ENCODE data around the gene CACNA1F. TPM values are rescaled to one million over a fixed set of nuclear protein-coding genes. Genes with fewer than 3 reads are reported as not detected.

Gene CACNA1F
- total RNA-seq, 2 experiments from 2014 or later = 0.50 to 0.93 TPM

- H3K4me3 Mint-ChIP-seq = no peak overlapping the region
- no peak for DNase-seq
- no peaks in the 10 kb centered on the region for H3K4me1 Mint-ChIP-seq
- no peaks in the 10 kb centered on the region for H3K36me3 Mint-ChIP-seq (ENCODE audit: low read depth)
- H3K27ac Mint-ChIP-seq = no peak overlapping the region
- H3K27me3 Mint-ChIP-seq = peaks cover 2% of the 10 kb centered on the region
- no peaks in the 10 kb centered on the region for H3K9me3 Mint-ChIP-seq
- CTCF ChIA-PET = interaction anchor here (1.2 kb wide), 1 partner anchor 21 kb away, joined by 4 read pairs; no protein-coding TSS in a partner anchor
- POLR2A ChIA-PET = no interaction called here
These were observed 18.7 kb downstream of the CACNA1F start for GRCh38 chrX:49214416-49214815.

DNA sequence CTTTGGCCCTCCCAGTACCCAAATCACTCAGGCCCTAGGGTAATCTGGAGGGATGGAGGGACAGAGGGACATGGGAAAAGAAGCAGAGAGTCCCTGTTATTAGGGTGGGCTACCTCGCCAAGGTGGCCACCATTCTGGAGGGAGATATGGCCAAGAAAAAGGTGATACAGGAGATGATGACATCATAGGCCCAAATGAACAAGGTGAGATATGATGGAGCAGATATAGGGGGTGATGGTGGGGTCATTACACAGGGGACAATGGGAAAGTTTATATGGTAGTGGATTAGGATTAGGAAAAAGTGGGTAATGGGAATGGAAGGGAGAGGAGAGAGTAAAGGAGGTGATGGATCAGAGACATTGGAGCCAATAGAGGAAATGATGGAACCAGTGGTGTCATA, 20.3 kb downstream of the CACNA1F start:
- ChIA-PET POLR2A (no interaction called here), CTCF (no interaction called here)
- no peak for DNase-seq

DNA sequence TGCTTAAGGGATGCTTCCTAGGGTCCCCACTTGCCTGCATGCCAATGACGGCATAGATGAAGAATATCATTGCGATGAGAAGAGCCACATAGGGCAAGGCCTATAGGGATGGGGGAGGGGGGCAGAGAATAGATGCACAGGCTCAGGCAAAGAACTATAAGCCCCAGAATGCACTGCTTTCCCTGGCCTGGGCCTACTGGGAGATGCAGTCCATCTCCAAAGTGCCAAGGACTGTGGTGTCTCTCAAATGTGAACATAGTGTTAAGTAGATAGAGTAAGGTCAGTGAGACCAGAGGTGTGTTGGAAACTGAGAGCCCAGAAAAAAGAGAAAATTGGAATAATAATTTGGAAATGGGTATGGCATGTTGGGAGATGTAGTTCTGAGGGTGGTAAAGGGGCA, 20.9 kb downstream of the CACNA1F start:
- POLR2A ChIA-PET = no interaction called here
- peaks cover 2% of the 10 kb centered on the region for H3K27me3 Mint-ChIP-seq

More for the DNA sequence above, 20.3 kb downstream of the CACNA1F start:
- Mint-ChIP-seq H3K4me3 (no peak overlapping the region), H3K27me3 (peaks cover 2% of the 10 kb centered on the region), H3K9me3 (no peaks in the 10 kb centered on the region), H3K27ac (no peak overlapping the region), H3K36me3 (ENCODE audit: low read depth) (no peaks in the 10 kb centered on the region), H3K4me1 (no peaks in the 10 kb centered on the region)

GRCh38 chrX:49211074-49211473, 22.1 kb downstream of the CACNA1F start:
- CTCF ChIA-PET = no interaction called here
- Mint-ChIP-seq H3K4me3 (no peak overlapping the region), H3K27ac (no peak overlapping the region), H3K27me3 (peaks cover 2% of the 10 kb centered on the region), H3K36me3 (ENCODE audit: low read depth) (no peaks in the 10 kb centered on the region), H3K9me3 (no peaks in the 10 kb centered on the region), H3K4me1 (no peaks in the 10 kb centered on the region)
- POLR2A ChIA-PET = no interaction called here
- no peak for DNase-seq

More for the DNA sequence above, 20.9 kb downstream of the CACNA1F start:
- DNase-seq = no peak
- H3K4me3 Mint-ChIP-seq = no peak overlapping the region
- H3K9me3 Mint-ChIP-seq = no peaks in the 10 kb centered on the region
- no peaks in the 10 kb centered on the region for H3K4me1 Mint-ChIP-seq
- no peaks in the 10 kb centered on the region for H3K36me3 Mint-ChIP-seq (ENCODE audit: low read depth)
- CTCF ChIA-PET = no interaction called here
- H3K27ac Mint-ChIP-seq = no peak overlapping the region

DNA sequence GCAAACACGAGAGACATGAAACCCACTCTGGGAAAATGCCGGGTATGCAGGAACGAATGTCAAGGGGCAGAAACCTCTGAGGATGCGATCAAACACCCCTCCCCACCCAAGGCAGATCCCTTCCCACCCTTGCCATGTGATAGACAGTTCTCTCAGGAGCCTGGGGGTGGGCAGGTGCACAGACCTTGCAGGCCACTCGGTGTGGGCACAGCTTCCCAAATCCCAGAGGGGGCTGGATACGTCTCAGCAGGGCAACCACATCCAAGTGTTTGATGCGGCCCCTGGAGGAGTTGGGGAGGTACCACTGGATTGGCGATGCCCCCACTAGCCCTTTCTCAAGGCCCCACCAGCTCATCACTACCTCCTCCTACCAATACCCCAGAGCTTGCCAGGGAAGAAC, 22.7 kb downstream of the CACNA1F start:
- ChIA-PET POLR2A (no interaction called here), CTCF (no interaction called here)
- H3K4me3 Mint-ChIP-seq = no peak overlapping the region
- H3K4me1 Mint-ChIP-seq = no peaks in the 10 kb centered on the region
- H3K27me3 Mint-ChIP-seq = peaks cover 2% of the 10 kb centered on the region
- H3K27ac Mint-ChIP-seq = no peak overlapping the region
- no peaks in the 10 kb centered on the region for H3K36me3 Mint-ChIP-seq (ENCODE audit: low read depth)
- no peak for DNase-seq
- no peaks in the 10 kb centered on the region for H3K9me3 Mint-ChIP-seq

- no peaks in the 10 kb centered on the region for H3K4me1 Mint-ChIP-seq
- no peaks in the 10 kb centered on the region for H3K9me3 Mint-ChIP-seq
- CTCF ChIA-PET = interaction anchor here (2.8 kb wide), 1 partner anchor 17 kb away, joined by 6 read pairs; no protein-coding TSS in a partner anchor
- no peak overlapping the region for H3K4me3 Mint-ChIP-seq
- H3K36me3 Mint-ChIP-seq (ENCODE audit: low read depth) = no peaks in the 10 kb centered on the region
- H3K27ac Mint-ChIP-seq = no peak overlapping the region
- POLR2A ChIA-PET = no interaction called here
- DNase-seq = no peak
- H3K27me3 Mint-ChIP-seq = peaks cover 2% of the 10 kb centered on the region
These were observed 23.5 kb downstream of the CACNA1F start for GRCh38 chrX:49209434-49210251.

DNA sequence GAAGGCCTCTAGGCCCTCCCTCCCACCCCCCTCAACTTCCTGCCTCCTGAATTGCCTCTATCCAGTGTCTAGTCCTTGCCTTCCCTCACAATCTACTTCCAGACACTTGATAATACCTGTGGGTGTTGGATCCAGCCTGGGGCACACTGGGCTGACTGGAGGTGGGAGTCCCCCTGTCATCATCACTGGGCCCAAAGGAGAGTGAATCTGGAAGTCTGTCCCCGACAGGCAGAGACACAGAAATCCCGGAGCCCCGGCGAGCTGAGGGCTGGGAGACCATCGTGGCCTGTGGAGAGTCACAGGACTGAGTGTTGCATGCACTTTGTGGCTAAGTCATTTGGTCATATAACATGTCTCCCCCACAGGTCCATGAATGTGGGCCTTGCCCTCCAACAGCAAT, 24.7 kb downstream of the CACNA1F start:
- ChIA-PET POLR2A (no interaction called here), CTCF (interaction anchor here (2.8 kb wide), 1 partner anchor 16 kb away, joined by 6 read pairs; no protein-coding TSS in a partner anchor)
- Mint-ChIP-seq H3K27ac (no peak overlapping the region), H3K9me3 (no peaks in the 10 kb centered on the region), H3K4me3 (no peak overlapping the region), H3K27me3 (peaks cover 3% of the 10 kb centered on the region), H3K4me1 (no peaks in the 10 kb centered on the region), H3K36me3 (ENCODE audit: low read depth) (no peaks in the 10 kb centered on the region)
- no peak for DNase-seq

- ChIA-PET CTCF (no interaction called here), POLR2A (no interaction called here)
- Mint-ChIP-seq H3K4me3 (no peak overlapping the region), H3K9me3 (no peaks in the 10 kb centered on the region), H3K4me1 (peaks cover 2% of the 10 kb centered on the region), H3K27ac (no peak overlapping the region), H3K36me3 (ENCODE audit: low read depth) (no peaks in the 10 kb centered on the region), H3K27me3 (peaks cover 3% of the 10 kb centered on the region)
- no peak for DNase-seq
These were observed 26.6 kb downstream of the CACNA1F start for GRCh38 chrX:49206543-49206942.

DNA sequence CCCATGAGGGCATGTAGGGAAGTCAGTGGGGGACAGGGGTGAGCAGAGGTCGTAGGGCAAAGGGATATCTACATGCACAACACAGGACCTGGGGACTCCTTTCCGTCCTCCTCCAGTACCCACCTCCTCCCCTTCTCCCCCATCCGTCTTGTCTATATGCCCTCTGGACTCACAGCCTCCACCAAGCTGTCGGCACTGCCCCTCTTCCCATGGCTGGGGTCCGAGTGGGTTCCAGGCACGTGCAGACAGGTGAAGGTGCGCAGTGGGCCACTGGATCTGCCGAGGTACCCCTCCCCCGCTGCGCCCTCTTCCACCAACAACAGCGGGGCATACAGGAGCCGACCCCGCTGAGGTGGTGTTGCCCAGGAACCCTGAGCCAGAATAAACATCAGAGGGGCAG, 27.7 kb downstream of the CACNA1F start:
- ChIA-PET CTCF (no interaction called here), POLR2A (no interaction called here)
- H3K9me3 Mint-ChIP-seq = no peaks in the 10 kb centered on the region
- H3K27ac Mint-ChIP-seq = no peak overlapping the region
- H3K4me1 Mint-ChIP-seq = peaks cover 6% of the 10 kb centered on the region
- peaks cover 3% of the 10 kb centered on the region for H3K27me3 Mint-ChIP-seq
- no peaks in the 10 kb centered on the region for H3K36me3 Mint-ChIP-seq (ENCODE audit: low read depth)
- no peak for DNase-seq
- no peak overlapping the region for H3K4me3 Mint-ChIP-seq

DNA sequence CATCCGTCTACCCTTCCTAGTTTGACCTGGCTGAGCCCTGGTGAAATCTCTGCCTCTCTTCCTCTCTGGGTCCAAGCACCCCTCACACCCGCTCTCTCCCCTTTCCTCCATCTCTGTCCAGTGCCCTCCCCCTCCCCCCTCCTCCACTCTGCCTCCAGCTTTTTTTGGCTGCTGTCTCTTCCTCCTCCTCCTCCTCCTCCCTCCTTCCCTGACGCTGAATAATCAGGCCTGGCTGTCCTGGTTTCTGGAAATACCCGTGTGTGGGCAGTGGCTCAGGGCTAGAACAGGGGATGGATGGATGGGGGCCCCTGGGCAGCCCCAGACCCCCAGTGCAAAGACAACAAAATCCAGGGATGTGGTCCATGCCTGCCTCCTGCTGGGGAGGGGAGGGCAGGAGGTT, 28.4 kb downstream of the CACNA1F start:
- H3K27ac Mint-ChIP-seq = no peak overlapping the region
- POLR2A ChIA-PET = no interaction called here
- no peaks in the 10 kb centered on the region for H3K9me3 Mint-ChIP-seq
- no peaks in the 10 kb centered on the region for H3K36me3 Mint-ChIP-seq (ENCODE audit: low read depth)
- peaks cover 7% of the 10 kb centered on the region for H3K4me1 Mint-ChIP-seq
- CTCF ChIA-PET = no interaction called here
- H3K27me3 Mint-ChIP-seq = peaks cover 3% of the 10 kb centered on the region
- no peak for DNase-seq
- no peak overlapping the region for H3K4me3 Mint-ChIP-seq

DNA sequence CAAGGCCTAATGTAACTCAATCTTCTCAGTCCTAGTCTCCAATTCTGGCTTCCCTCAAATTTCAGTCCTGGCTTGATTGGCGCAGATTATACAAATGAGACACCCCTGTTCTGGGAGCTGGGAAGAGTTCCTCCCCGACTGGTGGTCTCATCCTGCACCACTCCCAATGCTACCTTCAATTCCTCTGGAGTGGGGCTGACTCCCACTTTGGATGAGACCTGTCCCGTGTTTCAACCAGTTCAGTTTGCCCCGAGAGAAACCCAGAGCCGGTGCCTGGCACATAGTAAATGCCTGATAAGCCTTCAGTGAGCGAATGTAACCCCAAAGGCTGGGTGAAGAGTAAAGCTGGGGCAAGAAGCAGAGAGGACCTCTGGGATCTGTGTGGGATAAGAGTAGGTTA, 29.1 kb downstream of the CACNA1F start:
- POLR2A ChIA-PET = no interaction called here

GRCh38 chrX:49203536-49203935, 29.6 kb downstream of the CACNA1F start:
- H3K36me3 Mint-ChIP-seq (ENCODE audit: low read depth) = no peaks in the 10 kb centered on the region
- ChIA-PET POLR2A (no interaction called here), CTCF (no interaction called here)
- peaks cover 5% of the 10 kb centered on the region for H3K27me3 Mint-ChIP-seq
- H3K9me3 Mint-ChIP-seq = no peaks in the 10 kb centered on the region
- H3K4me3 Mint-ChIP-seq = no peak overlapping the region
- H3K27ac Mint-ChIP-seq = no peak overlapping the region
- H3K4me1 Mint-ChIP-seq = peaks cover 13% of the 10 kb centered on the region
- no peak for DNase-seq

More for the DNA sequence above, 29.1 kb downstream of the CACNA1F start:
- Mint-ChIP-seq H3K4me3 (no peak overlapping the region), H3K9me3 (no peaks in the 10 kb centered on the region), H3K4me1 (peaks cover 8% of the 10 kb centered on the region), H3K27ac (no peak overlapping the region), H3K36me3 (ENCODE audit: low read depth) (no peaks in the 10 kb centered on the region), H3K27me3 (peaks cover 4% of the 10 kb centered on the region)
- CTCF ChIA-PET = no interaction called here
- DNase-seq = no peak

DNA sequence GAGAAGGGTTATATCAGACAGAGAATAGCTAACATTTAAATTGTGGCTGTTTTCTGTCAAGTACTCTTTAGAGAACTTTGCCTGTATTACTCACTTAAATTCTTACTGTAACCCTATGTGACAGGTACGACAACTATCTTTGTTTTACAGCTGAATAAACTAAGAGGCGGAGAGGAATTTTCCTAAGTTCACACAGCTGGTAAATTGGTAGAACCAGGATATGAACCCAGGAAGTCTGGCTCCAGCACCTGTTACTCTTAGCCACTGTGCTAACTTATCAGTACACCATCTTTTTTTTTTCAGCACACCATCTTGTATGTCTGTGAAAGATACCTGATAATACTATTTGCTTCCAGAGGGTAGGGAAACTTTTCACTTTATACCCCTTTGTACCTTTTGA, 31.1 kb downstream of the CACNA1F start:
- Mint-ChIP-seq H3K36me3 (ENCODE audit: low read depth) (no peaks in the 10 kb centered on the region), H3K27me3 (peaks cover 10% of the 10 kb centered on the region), H3K9me3 (no peaks in the 10 kb centered on the region), H3K27ac (no peak overlapping the region), H3K4me3 (no peak overlapping the region), H3K4me1 (peaks cover 20% of the 10 kb centered on the region)
- ChIA-PET POLR2A (no interaction called here), CTCF (interaction anchor here (1.1 kb wide), 1 partner anchor 10 kb away, joined by 3 read pairs; no protein-coding TSS in a partner anchor)
- no peak for DNase-seq

Data from activated CD4-positive, alpha-beta memory T cell treated with anti-CD3 and anti-CD28 coated beads, Interleukin-2, amount 10 ng/mL, durations not matched to agents 7 days and 5 days (primary cell).